ENCODE results near the gene PRSS50. TPM values are rescaled to one million over a fixed set of nuclear protein-coding genes. Genes with fewer than 3 reads are reported as not detected.
A peak's percentile ranks its signal among the peaks of the same experiment; 100 is the strongest.

The PRSS50 gene
- total RNA-seq, 2 experiments from 2014 or later, result not detected

DNA sequence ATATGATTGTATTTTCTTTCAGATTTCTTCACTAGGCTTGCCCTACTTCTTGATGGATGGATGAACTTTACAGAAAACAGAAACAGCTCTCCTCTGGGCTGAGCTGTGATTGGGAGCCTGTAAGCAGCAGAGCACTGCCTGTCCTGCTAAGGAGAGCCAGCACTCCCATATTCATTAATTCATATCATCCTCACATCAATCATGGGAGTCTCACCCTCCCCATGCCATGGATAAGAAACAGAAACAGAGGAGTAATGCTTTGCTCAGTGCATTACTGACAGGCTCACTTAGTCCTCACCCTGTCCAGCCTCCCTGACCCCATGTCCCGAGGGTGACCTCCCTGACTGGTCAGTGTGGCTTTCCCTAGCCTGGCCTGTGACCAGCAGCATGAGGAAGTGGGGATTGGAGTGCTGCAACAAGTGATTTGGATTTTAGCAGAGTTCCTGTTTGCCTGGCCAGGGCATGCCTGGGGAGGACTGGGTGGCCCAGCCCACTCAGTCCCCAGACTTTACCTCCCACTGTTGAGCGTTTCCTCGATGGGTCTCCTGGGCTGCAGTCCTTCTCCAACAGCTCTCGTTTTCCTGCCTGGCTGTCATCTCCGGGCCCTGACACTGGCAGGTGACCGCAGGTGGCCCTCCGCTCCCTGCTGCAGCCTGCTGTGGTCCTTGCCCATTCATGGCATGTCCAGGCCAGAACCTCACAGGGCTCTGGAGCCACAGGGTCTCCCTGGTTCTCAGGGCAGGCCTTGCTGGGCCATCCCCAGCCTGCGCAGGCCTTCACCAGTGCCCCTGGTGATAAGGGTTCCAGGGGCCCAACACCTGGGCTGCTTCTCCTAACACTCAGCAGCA is 17.8 kb downstream of the PRSS50 start:
- Mint-ChIP-seq H3K4me1 (peaks cover 14% of the 10 kb centered on the region), H3K36me3 (no peaks in the 10 kb centered on the region), H3K27ac (no peak overlapping the region), H3K9me3 (no peaks in the 10 kb centered on the region), H3K27me3 (peaks cover 21% of the 10 kb centered on the region), H3K4me3 (no peak overlapping the region)
- DNase-seq, result no peak
- ATAC-seq (ENCODE audit: low read depth), result no peak
- POLR2A ChIA-PET, result no interaction called here

DNA sequence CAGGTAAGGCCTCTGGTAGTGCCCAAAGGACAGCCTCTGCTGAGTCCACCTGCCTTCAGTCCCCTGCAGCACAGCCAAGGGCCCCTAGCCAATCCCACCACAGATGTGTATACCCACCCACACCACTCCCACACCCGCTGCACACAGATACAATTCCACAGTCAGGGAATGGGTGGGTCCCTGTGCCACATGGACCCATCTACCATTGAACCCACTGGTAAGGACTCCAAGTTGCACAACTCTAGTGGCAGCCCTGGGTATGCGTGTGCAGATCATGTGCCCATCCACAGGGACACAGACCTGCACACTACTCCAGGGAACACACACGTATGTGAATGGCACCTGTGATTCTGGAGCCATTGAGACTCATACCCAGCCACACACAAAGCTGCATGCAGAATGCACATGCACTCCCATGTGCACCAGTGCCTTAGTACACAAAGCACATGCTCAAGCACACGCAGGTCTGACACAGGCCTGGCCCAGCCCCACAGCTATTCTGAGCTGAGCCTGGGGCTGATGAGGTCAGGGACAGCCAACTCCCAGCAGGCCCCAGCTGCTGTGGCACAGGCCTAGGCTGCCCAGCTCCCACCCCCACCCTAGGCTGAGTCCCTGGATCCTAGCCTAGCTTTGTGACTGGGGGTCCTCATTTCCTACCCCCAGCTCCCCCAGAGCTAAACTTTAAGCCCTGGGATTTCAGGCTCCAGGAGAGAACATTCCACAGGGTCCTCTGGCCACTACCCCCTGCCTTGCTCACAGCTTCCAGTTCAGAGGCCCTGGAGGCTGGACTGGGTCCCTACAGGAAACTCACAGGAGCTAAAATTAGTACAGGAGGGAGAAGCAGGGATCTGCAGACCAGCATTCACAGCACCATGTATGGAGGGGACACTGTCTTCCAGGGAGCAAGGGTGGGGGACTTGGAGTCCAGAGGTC is 21.4 kb downstream of the PRSS50 start:
- Mint-ChIP-seq H3K27ac (peak overlapping the region; percentile 60), H3K4me1 (peaks cover 21% of the 10 kb centered on the region), H3K36me3 (no peaks in the 10 kb centered on the region), H3K27me3 (peaks cover 20% of the 10 kb centered on the region), H3K4me3 (no peak overlapping the region), H3K9me3 (no peaks in the 10 kb centered on the region)
- ATAC-seq (ENCODE audit: low read depth), result peak; percentile 1
- DNase-seq, result no peak
- POLR2A ChIA-PET, result no interaction called here

DNA sequence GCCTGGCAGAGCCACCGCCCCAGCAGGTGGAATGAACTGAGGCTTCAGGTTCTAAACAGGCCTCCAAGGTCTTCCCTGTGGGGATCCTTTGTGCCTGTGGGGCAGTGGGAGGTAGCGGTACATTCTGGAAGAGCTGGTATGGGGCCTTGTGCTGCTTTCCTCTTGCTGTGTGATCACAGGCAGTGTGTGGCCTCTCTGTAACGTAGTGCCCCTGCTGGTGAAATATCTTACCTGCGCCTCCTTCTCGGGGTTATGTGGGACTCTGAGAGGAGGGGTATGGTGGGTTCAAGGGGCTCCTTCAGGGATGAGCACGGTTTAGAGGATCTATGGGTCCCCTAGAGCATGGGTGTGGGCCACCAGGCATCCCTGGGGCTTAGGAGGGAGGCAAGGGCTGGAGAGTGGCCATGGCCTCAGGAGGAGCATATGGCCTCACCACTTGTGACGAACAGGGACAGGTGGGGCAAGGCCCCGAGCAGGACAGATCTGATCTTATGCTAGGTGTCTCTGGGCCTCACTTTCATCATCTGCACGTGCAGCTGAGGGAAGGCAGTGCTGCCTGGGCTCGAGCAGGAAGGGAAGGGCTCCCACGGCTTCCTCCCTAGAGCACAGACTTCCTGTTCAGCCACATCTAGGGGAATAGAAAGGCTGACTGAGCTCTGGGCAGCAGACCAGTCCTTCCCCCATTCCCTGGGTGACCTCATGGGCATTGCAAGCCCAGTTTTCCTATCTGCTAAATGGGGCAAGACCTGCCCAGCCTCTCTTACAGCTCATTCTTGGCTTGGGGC is 22.3 kb downstream of the PRSS50 start:
- peak overlapping the region; percentile 19 for H3K4me3 Mint-ChIP-seq
- H3K36me3 Mint-ChIP-seq, result no peaks in the 10 kb centered on the region
- ATAC-seq (ENCODE audit: low read depth), result peak; percentile 49
- DNase-seq, result peak; percentile 53
- POLR2A ChIA-PET, result no interaction called here
- H3K27me3 Mint-ChIP-seq, result peaks cover 16% of the 10 kb centered on the region
- H3K4me1 Mint-ChIP-seq, result peaks cover 24% of the 10 kb centered on the region
- peak overlapping the region; percentile 60 for H3K27ac Mint-ChIP-seq
- no peaks in the 10 kb centered on the region for H3K9me3 Mint-ChIP-seq

DNA sequence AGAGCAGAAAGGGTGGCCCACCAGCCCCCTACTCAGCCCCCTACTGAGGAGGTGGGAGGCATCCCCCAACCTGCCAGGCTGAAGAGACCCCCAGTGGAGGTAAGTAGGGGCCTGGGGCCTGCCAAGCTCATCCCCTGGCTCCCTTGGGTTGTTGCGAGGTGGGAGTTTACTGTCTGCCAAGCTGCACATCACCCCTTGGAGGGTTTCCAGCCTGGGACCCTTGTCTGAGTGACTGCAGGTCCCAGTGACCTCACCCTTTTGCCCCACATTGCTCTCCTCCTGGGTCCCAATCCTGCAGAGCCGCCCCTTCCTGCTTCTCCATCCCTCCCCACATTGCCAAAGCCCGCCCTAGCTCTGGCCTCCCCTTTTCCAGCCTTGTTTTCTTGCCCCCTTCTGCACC is 23.1 kb downstream of the PRSS50 start:
- POLR2A ChIA-PET, result no interaction called here

GRCh38 chr3:46693892-46694226 is 23.8 kb downstream of the PRSS50 start:
- Mint-ChIP-seq H3K36me3 (no peaks in the 10 kb centered on the region), H3K9me3 (no peaks in the 10 kb centered on the region), H3K27ac (no peak overlapping the region), H3K27me3 (peaks cover 11% of the 10 kb centered on the region), H3K4me1 (peaks cover 24% of the 10 kb centered on the region), H3K4me3 (peak overlapping the region; percentile 39)
- DNase-seq (no peak), ATAC-seq (ENCODE audit: low read depth) (peak; percentile 15)
- POLR2A ChIA-PET, result interaction anchor here (0.5 kb wide), 1 partner anchor 448 kb away, joined by 3 read pairs; no protein-coding TSS in a partner anchor

More for the DNA sequence above, 23.1 kb downstream of the PRSS50 start:
- DNase-seq (no peak), ATAC-seq (ENCODE audit: low read depth) (no peak)
- peak overlapping the region; percentile 12 for H3K27ac Mint-ChIP-seq
- peaks cover 24% of the 10 kb centered on the region for H3K4me1 Mint-ChIP-seq
- peak overlapping the region; percentile 39 for H3K4me3 Mint-ChIP-seq
- no peaks in the 10 kb centered on the region for H3K9me3 Mint-ChIP-seq
- peaks cover 13% of the 10 kb centered on the region for H3K27me3 Mint-ChIP-seq
- H3K36me3 Mint-ChIP-seq, result no peaks in the 10 kb centered on the region

DNA sequence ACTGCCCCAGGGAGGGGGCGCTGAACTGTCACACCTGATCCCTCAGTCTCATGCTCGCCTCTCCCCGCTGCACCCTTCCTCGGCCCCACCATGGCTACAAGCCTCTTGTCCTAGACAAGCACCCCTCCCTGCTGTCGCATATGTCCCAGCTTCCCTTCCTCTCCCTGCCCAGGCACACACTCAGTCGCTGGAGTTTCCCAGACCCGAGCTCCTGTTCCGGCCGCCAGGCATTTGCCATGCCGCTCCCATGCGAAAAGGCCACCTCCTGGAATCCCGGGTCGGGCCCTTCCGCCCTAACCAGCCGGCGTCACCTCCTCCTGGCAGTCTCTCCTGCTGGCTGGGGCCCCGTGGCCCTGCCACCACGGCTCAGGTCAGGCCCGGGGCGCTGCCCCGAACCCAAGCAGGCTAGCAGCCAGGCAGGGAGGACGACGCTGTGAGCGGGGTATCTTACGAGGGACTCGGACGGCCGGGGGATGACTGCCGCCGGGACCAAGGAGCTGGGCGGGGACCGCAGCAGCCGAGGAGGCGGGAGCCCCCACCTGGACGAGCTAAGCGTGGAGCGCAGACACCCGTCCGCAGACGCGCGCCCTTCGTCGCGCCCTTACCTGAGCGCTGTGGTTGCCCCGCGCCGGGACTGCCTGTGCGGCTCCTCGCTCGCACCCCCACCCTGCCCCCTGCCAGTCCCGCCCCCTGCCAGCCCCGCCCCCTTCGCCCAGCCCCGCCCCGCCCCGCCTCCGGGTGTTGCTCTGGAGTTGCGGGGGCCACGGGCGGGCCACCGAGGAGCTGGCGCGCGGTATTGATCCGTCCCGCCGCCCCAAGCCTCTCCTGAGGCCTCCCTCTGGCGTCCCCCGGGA is 24.4 kb downstream of the PRSS50 start, which contains the start of gene ALS2CL:
TSS of gene ALS2CL (minus strand) at position 642 of the 854 bp plus-strand sequence. CDS start 4,239 bp downstream, outside the sequence.
- H3K4me3 Mint-ChIP-seq, result peak within 1 kb of the TSS; percentile 78
- H3K27me3 Mint-ChIP-seq, result peaks cover 11% of the 10 kb centered on the region
- peak; percentile 76 for DNase-seq
- no peaks in the 10 kb centered on the region for H3K9me3 Mint-ChIP-seq
- POLR2A ChIA-PET, result interaction anchor here (0.5 kb wide), 1 partner anchor 448 kb away, joined by 3 read pairs; no protein-coding TSS in a partner anchor
- ATAC-seq (ENCODE audit: low read depth), result peak; percentile 53
- H3K27ac Mint-ChIP-seq, result peak within 1 kb of the TSS; percentile 51
- H3K4me1 Mint-ChIP-seq, result peaks cover 24% of the 10 kb centered on the region
- no peaks in the 10 kb centered on the region for H3K36me3 Mint-ChIP-seq

DNA sequence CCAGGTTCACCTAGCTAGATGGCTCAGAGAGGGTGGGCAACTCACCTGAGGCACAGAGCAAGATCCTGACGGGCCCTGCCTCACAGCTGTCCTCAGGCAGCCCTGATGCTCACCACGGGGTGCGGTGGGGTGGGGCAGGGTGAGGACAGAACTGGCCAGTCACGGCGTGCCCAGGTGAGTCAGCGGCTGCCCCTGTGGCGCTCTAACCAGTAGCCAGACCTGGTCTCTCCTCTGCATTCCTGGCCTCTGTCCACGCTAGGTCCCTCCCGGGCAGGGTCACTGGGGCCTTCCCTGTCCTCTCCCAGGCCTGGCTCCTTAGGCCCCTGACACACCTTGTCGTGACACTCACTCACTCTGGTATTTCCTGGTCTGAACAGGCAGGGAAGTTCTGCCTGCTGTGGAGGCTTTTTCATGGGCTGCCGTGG is 25.1 kb downstream of the PRSS50 start:
- H3K4me1 Mint-ChIP-seq, result peaks cover 24% of the 10 kb centered on the region
- no peaks in the 10 kb centered on the region for H3K36me3 Mint-ChIP-seq
- DNase-seq, result no peak
- H3K9me3 Mint-ChIP-seq, result no peaks in the 10 kb centered on the region
- H3K27me3 Mint-ChIP-seq, result peaks cover 11% of the 10 kb centered on the region
- ATAC-seq (ENCODE audit: low read depth), result no peak
- POLR2A ChIA-PET, result no interaction called here
- H3K27ac Mint-ChIP-seq, result peak overlapping the region; percentile 51
- peak overlapping the region; percentile 78 for H3K4me3 Mint-ChIP-seq

GRCh38 chr3:46690798-46691197 is 26.9 kb downstream of the PRSS50 start:
- Mint-ChIP-seq H3K4me1 (peaks cover 21% of the 10 kb centered on the region), H3K9me3 (no peaks in the 10 kb centered on the region), H3K4me3 (no peak overlapping the region), H3K36me3 (no peaks in the 10 kb centered on the region), H3K27me3 (peaks cover 11% of the 10 kb centered on the region), H3K27ac (no peak overlapping the region)
- POLR2A ChIA-PET, result no interaction called here
- ATAC-seq (ENCODE audit: low read depth) (no peak), DNase-seq (no peak)

- POLR2A ChIA-PET, result no interaction called here
- ATAC-seq (ENCODE audit: low read depth), result no peak
- no peaks in the 10 kb centered on the region for H3K27me3 Mint-ChIP-seq
- no peaks in the 10 kb centered on the region for H3K9me3 Mint-ChIP-seq
- DNase-seq, result no peak
- H3K4me1 Mint-ChIP-seq, result no peaks in the 10 kb centered on the region
- H3K36me3 Mint-ChIP-seq, result no peaks in the 10 kb centered on the region
- no peak overlapping the region for H3K4me3 Mint-ChIP-seq
- H3K27ac Mint-ChIP-seq, result no peak overlapping the region
Measured at GRCh38 chr3:46685446-46685845, 32.2 kb downstream of the PRSS50 start.

DNA sequence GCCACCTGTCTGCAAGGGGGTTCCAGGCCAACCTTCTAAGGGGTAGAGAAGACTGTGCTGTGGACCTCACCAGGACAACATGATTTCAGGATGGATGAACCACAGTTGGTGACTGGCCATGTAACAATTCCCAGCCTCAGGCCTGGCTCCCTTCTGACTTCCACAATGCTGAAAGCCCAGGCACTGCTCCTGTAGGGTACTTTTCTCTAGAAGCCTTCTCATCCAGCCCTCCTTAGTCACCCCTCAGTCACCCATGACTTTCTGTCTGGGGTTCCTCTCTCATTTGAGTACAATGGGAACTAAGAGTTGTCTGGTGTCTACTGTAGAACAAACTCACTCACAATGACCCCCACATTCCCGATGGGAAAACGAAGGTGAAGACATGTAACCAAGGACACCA is 32.8 kb downstream of the PRSS50 start:
- no peak overlapping the region for H3K4me3 Mint-ChIP-seq
- H3K27ac Mint-ChIP-seq, result no peak overlapping the region
- H3K9me3 Mint-ChIP-seq, result no peaks in the 10 kb centered on the region
- DNase-seq (no peak), ATAC-seq (ENCODE audit: low read depth) (no peak)
- H3K27me3 Mint-ChIP-seq, result no peaks in the 10 kb centered on the region
- no peaks in the 10 kb centered on the region for H3K4me1 Mint-ChIP-seq
- POLR2A ChIA-PET, result no interaction called here
- H3K36me3 Mint-ChIP-seq, result no peaks in the 10 kb centered on the region

DNA sequence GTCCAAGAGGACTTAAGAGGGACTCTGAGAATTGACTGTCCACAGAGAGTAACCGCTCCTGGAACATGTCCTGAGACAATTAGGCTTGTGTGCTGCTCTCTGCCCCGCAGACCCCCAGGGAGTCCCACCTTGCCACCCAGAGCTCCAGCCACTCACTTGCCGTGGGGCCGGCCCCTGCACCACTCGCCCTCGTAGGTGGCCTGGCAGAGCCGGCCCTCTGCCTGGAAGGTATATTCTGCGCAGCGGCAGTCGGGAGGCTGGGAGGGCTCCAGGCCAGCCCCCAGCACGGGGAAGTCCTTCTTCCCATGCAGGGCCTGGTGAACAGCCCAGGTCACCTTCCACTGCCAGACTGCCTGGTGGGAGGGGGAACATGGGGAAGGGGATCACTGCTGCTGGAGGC is 34.7 kb downstream of the PRSS50 start:
- H3K4me1 Mint-ChIP-seq, result no peaks in the 10 kb centered on the region
- H3K4me3 Mint-ChIP-seq, result no peak overlapping the region
- POLR2A ChIA-PET, result no interaction called here
- H3K27ac Mint-ChIP-seq, result no peak overlapping the region
- H3K9me3 Mint-ChIP-seq, result no peaks in the 10 kb centered on the region
- H3K27me3 Mint-ChIP-seq, result no peaks in the 10 kb centered on the region
- no peak for ATAC-seq (ENCODE audit: low read depth)
- no peaks in the 10 kb centered on the region for H3K36me3 Mint-ChIP-seq
- DNase-seq, result no peak

- no peak overlapping the region for H3K27ac Mint-ChIP-seq
- H3K4me1 Mint-ChIP-seq, result no peaks in the 10 kb centered on the region
- no peak overlapping the region for H3K4me3 Mint-ChIP-seq
- no peaks in the 10 kb centered on the region for H3K9me3 Mint-ChIP-seq
- POLR2A ChIA-PET, result no interaction called here
- no peaks in the 10 kb centered on the region for H3K27me3 Mint-ChIP-seq
- no peaks in the 10 kb centered on the region for H3K36me3 Mint-ChIP-seq
- DNase-seq (no peak), ATAC-seq (ENCODE audit: low read depth) (no peak)
Measured at GRCh38 chr3:46681856-46682540, 35.7 kb downstream of the PRSS50 start.
